HCT116 (cell line): ENCODE results near the gene CRYBG3. TPM values are rescaled to one million over a fixed set of nuclear protein-coding genes. Genes with fewer than 3 reads are reported as not detected.

ENCODE experiments used
- ATAC-seq: fragments of 200-7000 bp; cut with Tn5 transposase; 2 replicates; pipeline ENCODE4 v1.9.1; 2020; ENCODE audit warnings: mild to moderate bottlenecking, moderate library complexity
- BruUV-seq: library from RNA; stranded (reverse); fragments of 400-500 nt; replicated peaks from 2 replicates; lab custom pipeline; 2021; lab: Mats Ljungman, UMichigan
- CTCF ChIA-PET: fragments of 300-600 bp; sonication (Branson Sonifier 250); formaldehyde crosslinking; loops from one replicate; lab custom pipeline; 2021; ENCODE audit warnings: antibody characterized with exemption; lab: Charles Lee
- POLR2A ChIA-PET: fragments of 300-600, 350-600 bp; sonication (Branson Sonifier 250); formaldehyde crosslinking; loops from one replicate; lab custom pipeline; 2021; ENCODE audit warnings: antibody characterized with exemption; lab: Charles Lee
- RAD21 ChIA-PET, 2 experiments: fragments of 300-600 bp; sonication (Branson Sonifier 250); formaldehyde crosslinking; loops; one replicate each; lab custom pipeline; 2023; ENCODE audit warnings: low total read pairs in 2 of 2; ENCODE audit not compliant: uncharacterized antibody in 2 of 2, unreplicated experiment in 2 of 2, low non-redundant PET in 1 of 2; lab: Charles Lee
- DNase-seq: peaks from one replicate; pipeline ENCODE4 v3.0.0-alpha.2; 2010; ENCODE audit warnings: low read depth, low spot score
- H2AFZ ChIP-seq: fragments of 200-600 bp; shearing (Covaris generic), sonication (generic); 2 replicates; pipeline ENCODE4 v1.6.1; 2017; ENCODE audit warnings: low read depth, mixed run types, mixed read lengths, antibody characterized with exemption, low read length; ENCODE audit not compliant: poor library complexity, severe bottlenecking
- H3K27ac ChIP-seq: 2 replicates; pipeline ENCODE4 v1.5.1; 2012; ENCODE audit warnings: low read depth, low read length
- H3K27me3 ChIP-seq: fragments of 200-600 bp; sonication (generic); 2 replicates; pipeline ENCODE4 v1.6.1; 2016; ENCODE audit warnings: mixed run types, low read length, mixed read lengths; ENCODE audit not compliant: insufficient read depth
- H3K36me3 ChIP-seq, 2 experiments: fragments of 200-500 bp in 1 of 2; fragments of 200-600 bp in 1 of 2; sonication (Bioruptor generic) in 1 of 2; sonication (generic) in 1 of 2; 2 replicates each; pipeline versions ENCODE4 v1.5.1 to v1.6.1; 2014 to 2016; ENCODE audit warnings: low read length in 2 of 2, inconsistent platforms in 1 of 2, mixed read lengths in 1 of 2, mixed run types in 1 of 2; ENCODE audit not compliant: insufficient read depth in 2 of 2, control insufficient read depth in 1 of 2
- H3K4me1 ChIP-seq, 2 experiments: fragments of 200-600 bp in 1 of 2; sonication (generic) in 1 of 2; 2 replicates each; pipeline versions ENCODE4 v1.5.1 to v1.6.1; 2012 to 2017; ENCODE audit warnings: low read length in 2 of 2, inconsistent platforms in 1 of 2, mild to moderate bottlenecking in 1 of 2, mixed read lengths in 1 of 2, mixed run types in 1 of 2, moderate library complexity in 1 of 2; ENCODE audit not compliant: insufficient read depth in 2 of 2, control insufficient read depth in 1 of 2
- H3K4me2 ChIP-seq: fragments of 200-600 bp; sonication (generic); 2 replicates; pipeline ENCODE4 v1.6.1; 2017; ENCODE audit warnings: mixed run types, low read length, mixed read lengths
- H3K4me3 ChIP-seq, 2 experiments: fragments of 200-600 bp in 1 of 2; sonication (generic) in 1 of 2; replicated peaks in 1 of 2; 2 replicates each; pipeline ENCODE4 v1.5.1; 2011 to 2016; ENCODE audit warnings: low read length in 2 of 2, control low read depth in 1 of 2, low read depth in 1 of 2, mild to moderate bottlenecking in 1 of 2, mixed read lengths in 1 of 2, mixed run types in 1 of 2
- H3K79me2 ChIP-seq: fragments of 200-600 bp; sonication (generic); 2 replicates; pipeline ENCODE4 v1.6.1; 2017; ENCODE audit warnings: mild to moderate bottlenecking, mixed run types, low read length, moderate library complexity, mixed read lengths; ENCODE audit not compliant: insufficient read depth
- H3K9ac ChIP-seq: fragments of 200-600 bp; sonication (generic); 2 replicates; pipeline ENCODE4 v1.6.1; 2016; ENCODE audit warnings: low read length, mixed read lengths
- H3K9me2 ChIP-seq: fragments of 200-600 bp; sonication (generic), shearing (Covaris generic); 2 replicates; pipeline ENCODE4 v1.6.1; 2017; ENCODE audit warnings: mixed run types, mild to moderate bottlenecking, moderate library complexity; ENCODE audit not compliant: insufficient read depth
- H3K9me3 ChIP-seq, 2 experiments: fragments of 200-500 bp in 1 of 2; fragments of 200-600 bp in 1 of 2; sonication (Bioruptor generic) in 1 of 2; sonication (generic) in 1 of 2; 2 replicates each; pipeline ENCODE4 v1.6.1; 2014 to 2017; ENCODE audit warnings: low read length in 2 of 2, mixed read lengths in 2 of 2, inconsistent platforms in 1 of 2, low read depth in 1 of 2, mild to moderate bottlenecking in 1 of 2, mixed run types in 1 of 2, moderate library complexity in 1 of 2; ENCODE audit not compliant: control insufficient read depth in 1 of 2, insufficient read depth in 1 of 2
- H4K20me1 ChIP-seq: fragments of 200-600 bp; sonication (generic), shearing (Covaris generic); 2 replicates; pipeline ENCODE4 v1.6.1; 2017; ENCODE audit warnings: mixed run types, mild to moderate bottlenecking, moderate library complexity; ENCODE audit not compliant: insufficient read depth
- CEBPB ChIP-seq: IDR thresholded peaks from 2 replicates; pipeline ENCODE4 v1.6.1; 2012; ENCODE audit warnings: low read depth
- EGR1 ChIP-seq: IDR thresholded peaks from 2 replicates; pipeline ENCODE4 v1.6.1; 2012; ENCODE audit warnings: low read depth
- ELF1 ChIP-seq: IDR thresholded peaks from 2 replicates; pipeline ENCODE4 v1.6.1; 2012; ENCODE audit warnings: low read depth, borderline replicate concordance
- EZH2 ChIP-seq: fragments of 200-600 bp; sonication (generic); IDR thresholded peaks from 2 replicates; pipeline ENCODE4 v1.6.1; 2017; ENCODE audit warnings: antibody characterized with exemption, mixed run types
- FOSL1 ChIP-seq: IDR thresholded peaks from 2 replicates; pipeline ENCODE4 v1.6.1; 2012; ENCODE audit warnings: low read depth
- POLR2A ChIP-seq: IDR thresholded peaks from 2 replicates; pipeline ENCODE4 v1.7.0; 2011; ENCODE audit warnings: borderline replicate concordance; ENCODE audit not compliant: insufficient read depth, insufficient read length; ENCODE audit errors: extremely low read depth
- POLR2AphosphoS5 ChIP-seq: IDR thresholded peaks from 2 replicates; pipeline ENCODE4 v1.6.1; 2011; ENCODE audit warnings: mild to moderate bottlenecking, low read depth, low read length, moderate library complexity
- SP1 ChIP-seq: IDR thresholded peaks from 2 replicates; pipeline ENCODE4 v1.6.1; 2012; ENCODE audit warnings: low read depth
- SRF ChIP-seq: IDR thresholded peaks from 2 replicates; pipeline ENCODE4 v1.6.1; 2012; ENCODE audit warnings: low read depth
- ZFX ChIP-seq: fragments of 450-650 bp; IDR thresholded peaks from 2 replicates; pipeline ENCODE4 v1.6.1; 2017
- ZNF274 ChIP-seq: fragments of 200-500 bp; sonication (Bioruptor generic); IDR thresholded peaks from 2 replicates; pipeline ENCODE4 v1.6.1; 2014; ENCODE audit warnings: mild to moderate bottlenecking, low read depth, low read length, inconsistent platforms
- intact Hi-C: fragments of 100-400 bp; cut with micrococcal nuclease; formaldehyde crosslinking; loops from 2 replicates; pipeline ENCODE4 v1.10.0; 2022
- total RNA-seq: library from RNA; stranded (reverse); gene quantifications from one replicate; pipeline ENCODE4 v1.2.1, GENCODE V29; 2021; ENCODE audit not compliant: unreplicated experiment
- TF ChIP-seq, protein P1 (sequence below): IDR thresholded peaks from 2 replicates; pipeline ENCODE4 v1.6.1; 2012; ENCODE audit warnings: low read depth
- TF ChIP-seq, protein P2 (sequence below): IDR thresholded peaks from 2 replicates; pipeline ENCODE4 v1.6.1; 2011; ENCODE audit warnings: mild to moderate bottlenecking, low read length, moderate library complexity; ENCODE audit not compliant: insufficient replicate concordance; ENCODE audit errors: extremely low read depth
- TF ChIP-seq, protein P3 (sequence below): IDR thresholded peaks from 2 replicates; pipeline ENCODE4 v1.6.1; 2012
- TF ChIP-seq, protein P4 (sequence below): IDR thresholded peaks from 2 replicates; pipeline ENCODE4 v1.6.1; 2012

Gene CRYBG3
- total RNA-seq, 1 experiment from 2014 or later = 7.5 TPM

DNA sequence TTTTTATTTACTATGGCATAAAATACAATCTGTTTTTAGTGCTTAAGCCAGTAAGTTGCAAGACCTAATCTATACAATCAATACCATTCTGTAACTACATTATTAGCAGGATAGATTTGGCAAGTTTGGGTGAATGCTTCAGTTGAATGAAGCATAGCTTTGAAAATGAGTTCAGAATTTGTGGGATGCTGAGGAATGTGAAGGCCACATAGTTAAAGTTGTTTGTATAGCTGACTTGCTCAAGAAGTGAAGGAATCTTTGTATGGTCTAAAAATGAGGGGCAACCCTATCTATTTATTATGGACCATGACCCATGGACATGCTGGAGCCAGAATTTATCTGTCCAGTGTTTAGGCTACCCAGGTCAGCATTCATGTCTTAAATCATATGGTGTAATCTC, 58.5 kb downstream of the CRYBG3 start:
- H2AFZ ChIP-seq = no peak overlapping the region
- H3K9ac ChIP-seq = no peak overlapping the region
- peaks cover 4 to 11% of the 10 kb centered on the region in 2 experiments; a peak in 3 of 4 replicates for H3K4me1 ChIP-seq
- H3K9me2 ChIP-seq = no peaks in the 10 kb centered on the region
- ATAC-seq (no peak), DNase-seq (no peak)
- no peaks in the 10 kb centered on the region for H3K79me2 ChIP-seq
- H4K20me1 ChIP-seq = no peaks in the 10 kb centered on the region
- ChIA-PET RAD21 (no interaction called here), CTCF (no interaction called here), POLR2A (no interaction called here)
- no peak overlapping the region for H3K4me2 ChIP-seq
- TF ChIP-seq EGR1 = no peak
- TF ChIP-seq SP1 = no peak
- TF ChIP-seq CEBPB = no peak
- TF ChIP-seq EZH2 = no peak
- TF ChIP-seq, protein P1, sequence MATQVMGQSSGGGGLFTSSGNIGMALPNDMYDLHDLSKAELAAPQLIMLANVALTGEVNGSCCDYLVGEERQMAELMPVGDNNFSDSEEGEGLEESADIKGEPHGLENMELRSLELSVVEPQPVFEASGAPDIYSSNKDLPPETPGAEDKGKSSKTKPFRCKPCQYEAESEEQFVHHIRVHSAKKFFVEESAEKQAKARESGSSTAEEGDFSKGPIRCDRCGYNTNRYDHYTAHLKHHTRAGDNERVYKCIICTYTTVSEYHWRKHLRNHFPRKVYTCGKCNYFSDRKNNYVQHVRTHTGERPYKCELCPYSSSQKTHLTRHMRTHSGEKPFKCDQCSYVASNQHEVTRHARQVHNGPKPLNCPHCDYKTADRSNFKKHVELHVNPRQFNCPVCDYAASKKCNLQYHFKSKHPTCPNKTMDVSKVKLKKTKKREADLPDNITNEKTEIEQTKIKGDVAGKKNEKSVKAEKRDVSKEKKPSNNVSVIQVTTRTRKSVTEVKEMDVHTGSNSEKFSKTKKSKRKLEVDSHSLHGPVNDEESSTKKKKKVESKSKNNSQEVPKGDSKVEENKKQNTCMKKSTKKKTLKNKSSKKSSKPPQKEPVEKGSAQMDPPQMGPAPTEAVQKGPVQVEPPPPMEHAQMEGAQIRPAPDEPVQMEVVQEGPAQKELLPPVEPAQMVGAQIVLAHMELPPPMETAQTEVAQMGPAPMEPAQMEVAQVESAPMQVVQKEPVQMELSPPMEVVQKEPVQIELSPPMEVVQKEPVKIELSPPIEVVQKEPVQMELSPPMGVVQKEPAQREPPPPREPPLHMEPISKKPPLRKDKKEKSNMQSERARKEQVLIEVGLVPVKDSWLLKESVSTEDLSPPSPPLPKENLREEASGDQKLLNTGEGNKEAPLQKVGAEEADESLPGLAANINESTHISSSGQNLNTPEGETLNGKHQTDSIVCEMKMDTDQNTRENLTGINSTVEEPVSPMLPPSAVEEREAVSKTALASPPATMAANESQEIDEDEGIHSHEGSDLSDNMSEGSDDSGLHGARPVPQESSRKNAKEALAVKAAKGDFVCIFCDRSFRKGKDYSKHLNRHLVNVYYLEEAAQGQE = no peak
- no peak for TF ChIP-seq FOSL1
- TF ChIP-seq, protein P2, sequence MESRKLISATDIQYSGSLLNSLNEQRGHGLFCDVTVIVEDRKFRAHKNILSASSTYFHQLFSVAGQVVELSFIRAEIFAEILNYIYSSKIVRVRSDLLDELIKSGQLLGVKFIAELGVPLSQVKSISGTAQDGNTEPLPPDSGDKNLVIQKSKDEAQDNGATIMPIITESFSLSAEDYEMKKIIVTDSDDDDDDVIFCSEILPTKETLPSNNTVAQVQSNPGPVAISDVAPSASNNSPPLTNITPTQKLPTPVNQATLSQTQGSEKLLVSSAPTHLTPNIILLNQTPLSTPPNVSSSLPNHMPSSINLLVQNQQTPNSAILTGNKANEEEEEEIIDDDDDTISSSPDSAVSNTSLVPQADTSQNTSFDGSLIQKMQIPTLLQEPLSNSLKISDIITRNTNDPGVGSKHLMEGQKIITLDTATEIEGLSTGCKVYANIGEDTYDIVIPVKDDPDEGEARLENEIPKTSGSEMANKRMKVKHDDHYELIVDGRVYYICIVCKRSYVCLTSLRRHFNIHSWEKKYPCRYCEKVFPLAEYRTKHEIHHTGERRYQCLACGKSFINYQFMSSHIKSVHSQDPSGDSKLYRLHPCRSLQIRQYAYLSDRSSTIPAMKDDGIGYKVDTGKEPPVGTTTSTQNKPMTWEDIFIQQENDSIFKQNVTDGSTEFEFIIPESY = no peak
- no peak for TF ChIP-seq ZNF274
- TF ChIP-seq, protein P3, sequence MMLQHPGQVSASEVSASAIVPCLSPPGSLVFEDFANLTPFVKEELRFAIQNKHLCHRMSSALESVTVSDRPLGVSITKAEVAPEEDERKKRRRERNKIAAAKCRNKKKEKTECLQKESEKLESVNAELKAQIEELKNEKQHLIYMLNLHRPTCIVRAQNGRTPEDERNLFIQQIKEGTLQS = no peak
- TF ChIP-seq, protein P4, sequence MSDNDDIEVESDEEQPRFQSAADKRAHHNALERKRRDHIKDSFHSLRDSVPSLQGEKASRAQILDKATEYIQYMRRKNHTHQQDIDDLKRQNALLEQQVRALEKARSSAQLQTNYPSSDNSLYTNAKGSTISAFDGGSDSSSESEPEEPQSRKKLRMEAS = no peak
- no peak for TF ChIP-seq ELF1
- TF ChIP-seq SRF = no peak
- TF ChIP-seq POLR2A = no peak
- no peak for TF ChIP-seq POLR2AphosphoS5
- no peak for TF ChIP-seq ZFX
- no peaks in the 10 kb centered on the region; a peak in 1 of 4 replicates for H3K36me3 ChIP-seq
- no peaks in the 10 kb centered on the region for H3K27me3 ChIP-seq
- no peak overlapping the region for H3K27ac ChIP-seq
- intact Hi-C loops = no loop called here
- no peaks in the 10 kb centered on the region for H3K9me3 ChIP-seq
- BruUV-seq = no TSS peak
- no peak overlapping the region for H3K4me3 ChIP-seq
